ENCODE data around the gene TLL2. TPM values are rescaled to one million over a fixed set of nuclear protein-coding genes. Genes with fewer than 3 reads are reported as not detected.

The TLL2 gene
- total and polyA plus RNA-seq, 2 of the 4 experiments (the other 2 are of a cell fraction) = under 0.01 to 0.05 TPM

- Histone ChIP-seq H2BK120ac (ENCODE audit: low read depth, low read length) (no peak overlapping the region), H3K27me3 (ENCODE audit: control insufficient read depth, insufficient read depth, low read length) (peaks cover 43% of the 10 kb centered on the region), H3K9me1 (ENCODE audit: insufficient read depth, low read length) (no peaks in the 10 kb centered on the region), H3K4me3 (ENCODE audit: insufficient read depth, low read depth, low read length) (no peak overlapping the region), H3K14ac (replicated peaks; ENCODE audit: low read depth, low read length) (no peak overlapping the region), H3K9me3 (ENCODE audit: control insufficient read depth, insufficient read depth, low read length) (no peaks in the 10 kb centered on the region), H2AFZ (replicated peaks; ENCODE audit: low read length, poor library complexity) (no peak overlapping the region), H2BK20ac (ENCODE audit: low read depth, low read length) (no peak overlapping the region), H3K56ac (ENCODE audit: extremely low read depth, insufficient read depth, low read length) (no peak overlapping the region), H4K91ac (ENCODE audit: insufficient read depth, low read depth, low read length) (no peak overlapping the region), H3K4me2 (ENCODE audit: low read depth, low read length) (no peak overlapping the region), H4K20me1 (ENCODE audit: insufficient read depth, low read length) (no peaks in the 10 kb centered on the region), H3K9ac (ENCODE audit: low read depth, low read length) (no peak overlapping the region), H3K23ac (ENCODE audit: low read depth, low read length) (no peak overlapping the region), H2BK5ac (ENCODE audit: low read depth, low read length, poor library complexity, severe bottlenecking) (no peak overlapping the region), H4K5ac (ENCODE audit: low read depth, low read length) (no peak overlapping the region), H3K18ac (ENCODE audit: low read depth, low read length) (no peak overlapping the region), H3K79me1 (ENCODE audit: low read depth in 1 of 2, low read length in 2 of 2) (no peaks in the 10 kb centered on the region), H4K8ac (ENCODE audit: low read depth in 2 of 2, low read length in 2 of 2) (no peak overlapping the region), H2AK9ac (replicated peaks; ENCODE audit: low read depth, low read length, poor library complexity) (no peak overlapping the region), H3K36me3 (ENCODE audit: control insufficient read depth, insufficient read depth, low read length) (no peaks in the 10 kb centered on the region), H2BK15ac (ENCODE audit: low read depth, low read length) (no peak overlapping the region), H2AK5ac (ENCODE audit: low read depth, low read length) (no peak overlapping the region), H3K27ac (ENCODE audit: insufficient read depth, low read length) (no peak overlapping the region), H3K4me1 (ENCODE audit: control insufficient read depth, insufficient read depth, low read length) (no peaks in the 10 kb centered on the region), H3K4ac (ENCODE audit: low read depth, low read length) (no peak overlapping the region)
- POLR2A ChIA-PET (ENCODE audit: unreplicated experiment) = no interaction called here
- ATAC-seq (ENCODE audit: low read depth) = no peak
- dilution Hi-C loops (cut with HindIII; ENCODE audit: low sequenced_read_pairs, unreplicated experiment) (no loop called here), in situ Hi-C loops (cut with MboI; ENCODE audit: low sequenced_read_pairs) (loop anchor here (10.0 kb wide), 1 partner anchor 117 kb away; the partner anchor contains the start of gene TLL2), intact Hi-C loops (cut with micrococcal nuclease) (loop anchor here (5.0 kb wide), 3 partner anchors 244 to 834 kb away; no protein-coding TSS in a partner anchor)
- TF ChIP-seq, protein P1, sequence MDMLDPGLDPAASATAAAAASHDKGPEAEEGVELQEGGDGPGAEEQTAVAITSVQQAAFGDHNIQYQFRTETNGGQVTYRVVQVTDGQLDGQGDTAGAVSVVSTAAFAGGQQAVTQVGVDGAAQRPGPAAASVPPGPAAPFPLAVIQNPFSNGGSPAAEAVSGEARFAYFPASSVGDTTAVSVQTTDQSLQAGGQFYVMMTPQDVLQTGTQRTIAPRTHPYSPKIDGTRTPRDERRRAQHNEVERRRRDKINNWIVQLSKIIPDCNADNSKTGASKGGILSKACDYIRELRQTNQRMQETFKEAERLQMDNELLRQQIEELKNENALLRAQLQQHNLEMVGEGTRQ (IDR thresholded peaks at IDR 0.05; ENCODE audit: low read depth, low read length) = no peak
- TF ChIP-seq POLR2A (IDR thresholded peaks at IDR 0.05; ENCODE audit: low read depth, low read length) = no peak
- no peak for TF ChIP-seq FOS (IDR thresholded peaks at IDR 0.05; ENCODE audit: low read depth, low read length)
- TF ChIP-seq MAFK (IDR thresholded peaks at IDR 0.05; ENCODE audit: low read depth, low read length) = no peak
- TF ChIP-seq RAD21 (IDR thresholded peaks at IDR 0.05; ENCODE audit: low read length) = no peak
- no peak for TF ChIP-seq MXI1 (IDR thresholded peaks at IDR 0.05; ENCODE audit: borderline replicate concordance, low read depth, low read length)
- TF ChIP-seq NFE2L2 (IDR thresholded peaks at IDR 0.05; ENCODE audit: low read depth, low read length) = no peak
- no peak for TF ChIP-seq BHLHE40 (IDR thresholded peaks at IDR 0.05; ENCODE audit: low read depth, low read length)
- no peak for TF ChIP-seq SMC3 (IDR thresholded peaks at IDR 0.05; ENCODE audit: low read depth, low read length)
- no peak for TF ChIP-seq CEBPB (IDR thresholded peaks at IDR 0.05; ENCODE audit: low read depth, low read length)
- no peak for TF ChIP-seq RCOR1 (IDR thresholded peaks at IDR 0.05; ENCODE audit: insufficient replicate concordance, low read length)
- TF ChIP-seq CHD1 (IDR thresholded peaks at IDR 0.05; ENCODE audit: low read depth, low read length) = no peak
- no peak for TF ChIP-seq MAZ (IDR thresholded peaks at IDR 0.05; ENCODE audit: borderline replicate concordance, low read depth, low read length)
- TF ChIP-seq, protein P2, sequence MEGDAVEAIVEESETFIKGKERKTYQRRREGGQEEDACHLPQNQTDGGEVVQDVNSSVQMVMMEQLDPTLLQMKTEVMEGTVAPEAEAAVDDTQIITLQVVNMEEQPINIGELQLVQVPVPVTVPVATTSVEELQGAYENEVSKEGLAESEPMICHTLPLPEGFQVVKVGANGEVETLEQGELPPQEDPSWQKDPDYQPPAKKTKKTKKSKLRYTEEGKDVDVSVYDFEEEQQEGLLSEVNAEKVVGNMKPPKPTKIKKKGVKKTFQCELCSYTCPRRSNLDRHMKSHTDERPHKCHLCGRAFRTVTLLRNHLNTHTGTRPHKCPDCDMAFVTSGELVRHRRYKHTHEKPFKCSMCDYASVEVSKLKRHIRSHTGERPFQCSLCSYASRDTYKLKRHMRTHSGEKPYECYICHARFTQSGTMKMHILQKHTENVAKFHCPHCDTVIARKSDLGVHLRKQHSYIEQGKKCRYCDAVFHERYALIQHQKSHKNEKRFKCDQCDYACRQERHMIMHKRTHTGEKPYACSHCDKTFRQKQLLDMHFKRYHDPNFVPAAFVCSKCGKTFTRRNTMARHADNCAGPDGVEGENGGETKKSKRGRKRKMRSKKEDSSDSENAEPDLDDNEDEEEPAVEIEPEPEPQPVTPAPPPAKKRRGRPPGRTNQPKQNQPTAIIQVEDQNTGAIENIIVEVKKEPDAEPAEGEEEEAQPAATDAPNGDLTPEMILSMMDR (conservative IDR thresholded peaks at IDR 0.05; ENCODE audit: low read depth, low read length) = no peak
- TF ChIP-seq, protein P3, sequence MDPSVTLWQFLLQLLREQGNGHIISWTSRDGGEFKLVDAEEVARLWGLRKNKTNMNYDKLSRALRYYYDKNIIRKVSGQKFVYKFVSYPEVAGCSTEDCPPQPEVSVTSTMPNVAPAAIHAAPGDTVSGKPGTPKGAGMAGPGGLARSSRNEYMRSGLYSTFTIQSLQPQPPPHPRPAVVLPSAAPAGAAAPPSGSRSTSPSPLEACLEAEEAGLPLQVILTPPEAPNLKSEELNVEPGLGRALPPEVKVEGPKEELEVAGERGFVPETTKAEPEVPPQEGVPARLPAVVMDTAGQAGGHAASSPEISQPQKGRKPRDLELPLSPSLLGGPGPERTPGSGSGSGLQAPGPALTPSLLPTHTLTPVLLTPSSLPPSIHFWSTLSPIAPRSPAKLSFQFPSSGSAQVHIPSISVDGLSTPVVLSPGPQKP (IDR thresholded peaks at IDR 0.05; ENCODE audit: borderline replicate concordance, low read depth, low read length) = no peak
- TF ChIP-seq RFX5 (IDR thresholded peaks at IDR 0.05; ENCODE audit: low read depth, low read length) = no peak
- BruUV-seq (replicated peaks) = no TSS peak
- CTCF ChIA-PET = no interaction called here
- 90% methylated on average over 1 of the region's 1 CpG; no CpG with 5 or more reads in 1 of the 2 experiments for WGBS, 2 experiments (ENCODE audit: extremely low coverage in 2 of 2, insufficient read length in 1 of 2)
- DNase-seq = no peak
Measured at GRCh38 chr10:96397902-96398301, 115.8 kb downstream of the TLL2 start.
